H1 (cell line): ENCODE measurements around the gene IL26. TPM values are rescaled to one million over a fixed set of nuclear protein-coding genes. Genes with fewer than 3 reads are reported as not detected.

Source experiments
- CHD7 ChIP-seq: fragments of 300-600 bp; sonication (generic); IDR thresholded peaks from 2 replicates; pipeline ENCODE4 v1.7.1; 2012; ENCODE audit warnings: low read length, moderate library complexity, mild to moderate bottlenecking, inconsistent platforms; ENCODE audit not compliant: insufficient replicate concordance
- polyA plus RNA-seq, 7 experiments: library from polyadenylated mRNA; depleted of rRNA in 3 of 7; stranded (reverse) in 5 of 7; unstranded in 2 of 7; fragments of >200 nt in 5 of 7; fragments of 200-250 nt in 2 of 7; gene quantifications; 1 replicate in 5 of 7; 2 replicates in 1 of 7; 4 replicates in 1 of 7; pipeline versions ENCODE4 v1.2.1 to v1.2.3, GENCODE V29; 2011 to 2013; ENCODE audit warnings: missing spikeins in 2 of 7, mixed read lengths in 2 of 7
- total RNA-seq: library from RNA; stranded (reverse); fragmentation: NEBNext Ultra II Directional; extraction: Animal tissue kit (Norgen Biotek cat#: 25700); gene quantifications from 2 replicates; pipeline ENCODE4 v1.2.1, GENCODE V29; 2021

Gene IL26
- total and polyA plus RNA-seq, 2 of the 8 experiments (the other 6 are each of a cell fraction or from before 2014, with no cell fraction given), result not detected

- no peak for TF ChIP-seq CHD7
Observed at GRCh38 chr12:68222326-68222725, 3.3 kb downstream of the IL26 start (continued).
